Large intestine (tissue), 12 donors: Measurements from ENCODE around the gene EDNRB. TPM values are rescaled to one million over a fixed set of nuclear protein-coding genes. Genes with fewer than 3 reads are reported as not detected.
A peak's percentile ranks its signal among the peaks of the same experiment; 100 is the strongest.
"Not testable (repeated sequence)": the region's sequence is repeated elsewhere in the genome, so short reads cannot be mapped to it uniquely, and the experiment has no call there.

Experiments
- DNase-seq, 2 donors: peaks; one replicate each; pipeline versions ENCODE4 v3.0.0 to v3.0.0-alpha.2; 2013
- H3K27ac ChIP-seq: one replicate; pipeline ENCODE4 v1.5.1; 2013; ENCODE audit warnings: low read length
- H3K27me3 ChIP-seq: 2 replicates; pipeline ENCODE4 v1.6.1; 2013; ENCODE audit warnings: low read length; ENCODE audit not compliant: control insufficient read depth, insufficient read depth
- H3K36me3 ChIP-seq: 2 replicates; pipeline ENCODE4 v1.6.1; 2013; ENCODE audit warnings: low read length; ENCODE audit not compliant: control insufficient read depth, insufficient read depth
- H3K4me1 ChIP-seq: one replicate; pipeline ENCODE4 v1.6.1; 2013; ENCODE audit warnings: low read length; ENCODE audit not compliant: control insufficient read depth, insufficient read depth
- H3K4me3 ChIP-seq: one replicate; pipeline ENCODE4 v1.5.1; 2013; ENCODE audit warnings: low read length
- H3K9me3 ChIP-seq: one replicate; pipeline ENCODE4 v1.6.1; 2013; ENCODE audit warnings: mild to moderate bottlenecking, low read depth, low read length, moderate library complexity; ENCODE audit not compliant: control insufficient read depth
- WGBS: methylation state at CpG from one replicate; pipeline ENCODE4 v1.1.5; 2013; ENCODE audit warnings: low lambda C conversion rate; ENCODE audit not compliant: insufficient coverage; 5-methylcytosine and 5-hydroxymethylcytosine counted together
- long read RNA-seq, 11 donors: transcript quantifications; one replicate each; lab custom pipeline, GENCODE V29; 2026
- polyA plus RNA-seq: library from polyadenylated mRNA; unstranded; fragments of 120-200 nt; gene quantifications from one replicate; pipeline ENCODE4 v1.2.1, GENCODE V29; 2013

Gene EDNRB
- polyA plus RNA-seq = 82.1 TPM
- long read RNA-seq, donor 1, full-length matches to known transcripts = 38 of 45 reads
- long read RNA-seq, donor 1, partial matches to known transcripts = 7 of 45 reads
- long read RNA-seq, donor 1, other reads (novel, unspliced or antisense) = 0 of 45 reads
- long read RNA-seq, donor 2, full-length matches to known transcripts = 100 of 100 reads
- long read RNA-seq, donor 2, partial matches to known transcripts = 0 of 100 reads
- long read RNA-seq, donor 2, other reads (novel, unspliced or antisense) = 0 of 100 reads
- long read RNA-seq, donor 3 = 0 reads
- long read RNA-seq, donor 4, full-length matches to known transcripts = 17 of 17 reads
- long read RNA-seq, donor 4, partial matches to known transcripts = 0 of 17 reads
- long read RNA-seq, donor 4, other reads (novel, unspliced or antisense) = 0 of 17 reads
- long read RNA-seq, donor 5, full-length matches to known transcripts = 54 of 61 reads
- long read RNA-seq, donor 5, partial matches to known transcripts = 7 of 61 reads
- long read RNA-seq, donor 5, other reads (novel, unspliced or antisense) = 0 of 61 reads
- long read RNA-seq, donor 6, full-length matches to known transcripts = 42 of 42 reads
- long read RNA-seq, donor 6, partial matches to known transcripts = 0 of 42 reads
- long read RNA-seq, donor 6, other reads (novel, unspliced or antisense) = 0 of 42 reads
- long read RNA-seq, donor 7, full-length matches to known transcripts = 14 of 14 reads
- long read RNA-seq, donor 7, partial matches to known transcripts = 0 of 14 reads
- long read RNA-seq, donor 7, other reads (novel, unspliced or antisense) = 0 of 14 reads
- long read RNA-seq, donor 8, full-length matches to known transcripts = 55 of 55 reads
- long read RNA-seq, donor 8, partial matches to known transcripts = 0 of 55 reads
- long read RNA-seq, donor 8, other reads (novel, unspliced or antisense) = 0 of 55 reads
- long read RNA-seq, donor 9, full-length matches to known transcripts = 66 of 66 reads
- long read RNA-seq, donor 9, partial matches to known transcripts = 0 of 66 reads
- long read RNA-seq, donor 9, other reads (novel, unspliced or antisense) = 0 of 66 reads
- long read RNA-seq, donor 10, full-length matches to known transcripts = 70 of 70 reads
- long read RNA-seq, donor 10, partial matches to known transcripts = 0 of 70 reads
- long read RNA-seq, donor 10, other reads (novel, unspliced or antisense) = 0 of 70 reads
- long read RNA-seq, donor 11, full-length matches to known transcripts = 51 of 51 reads
- long read RNA-seq, donor 11, partial matches to known transcripts = 0 of 51 reads
- long read RNA-seq, donor 11, other reads (novel, unspliced or antisense) = 0 of 51 reads

DNA sequence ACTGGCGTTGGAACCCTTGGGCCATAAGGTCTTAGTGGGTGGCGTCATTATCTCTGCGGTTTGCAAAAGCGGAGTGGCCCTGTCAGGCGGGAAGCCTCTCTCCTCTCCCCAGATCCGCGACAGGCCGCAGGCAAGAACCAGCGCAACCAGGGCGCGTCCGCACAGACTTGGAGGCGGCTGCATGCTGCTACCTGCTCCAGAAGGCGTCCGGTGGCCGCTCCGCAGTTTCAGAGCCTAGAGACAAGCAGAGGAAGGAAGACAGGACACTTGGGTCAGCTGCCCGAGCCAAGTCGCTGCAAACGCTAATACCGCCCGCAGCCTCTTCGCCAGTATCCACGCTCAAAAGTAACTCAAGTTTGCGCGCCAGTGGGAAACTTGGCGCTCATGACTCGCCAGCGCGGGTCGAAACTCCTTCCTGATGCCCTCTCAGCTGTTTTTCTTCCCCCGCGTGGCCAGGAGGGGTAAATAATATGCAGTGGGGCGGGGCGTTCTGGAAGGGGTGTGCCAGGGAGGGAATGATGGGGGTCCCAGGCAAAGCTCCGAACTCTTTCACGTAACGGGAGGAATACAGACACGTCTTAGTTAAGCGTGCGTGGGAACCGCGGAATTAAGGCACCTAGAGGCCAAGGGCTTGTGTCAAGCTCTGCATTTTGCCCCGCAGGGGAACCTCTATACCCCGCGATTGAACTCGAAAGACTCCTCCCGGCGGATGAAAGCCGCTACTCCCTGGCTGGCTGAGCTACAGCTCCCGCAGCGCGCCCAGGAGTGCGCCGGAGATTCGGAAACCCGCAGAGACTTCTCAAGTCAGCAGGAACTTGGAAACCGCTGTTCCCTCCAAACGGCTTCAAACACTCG is at the start of gene EDNRB:
EDNRB (minus strand) TSS at position 441 of the 855 bp plus-strand sequence; CDS start at position 183, 258 bp downstream.
- peak within 1 kb of the TSS; percentile 84 for H3K27ac ChIP-seq
- WGBS = no CpG with 5 or more reads among the region's 60 CpGs

GRCh38 chr13:77966671-77967070 is 48.0 kb upstream of the EDNRB start:
- Histone ChIP-seq H3K36me3 (no peaks in the 10 kb centered on the region), H3K9me3 (no peaks in the 10 kb centered on the region), H3K4me1 (no peaks in the 10 kb centered on the region), H3K4me3 (no peak overlapping the region), H3K27ac (no peak overlapping the region), H3K27me3 (no peaks in the 10 kb centered on the region)
- WGBS = 86% methylated on average over 1 of the region's 2 CpGs
- no peak for DNase-seq

More for the DNA sequence above, at the start of gene EDNRB:
- peak within 1 kb of the TSS; percentile 87 for H3K4me3 ChIP-seq
- peaks cover 4% of the 10 kb centered on the region for H3K27me3 ChIP-seq
- H3K9me3 ChIP-seq = no peaks in the 10 kb centered on the region
- H3K36me3 ChIP-seq = no peaks in the 10 kb centered on the region
- peaks cover 3% of the 10 kb centered on the region for H3K4me1 ChIP-seq
- DNase-seq = peak in 1 of 2 donors; percentile 72

- Histone ChIP-seq H3K27me3 (peaks cover 3% of the 10 kb centered on the region), H3K36me3 (no peaks in the 10 kb centered on the region), H3K9me3 (no peaks in the 10 kb centered on the region), H3K4me1 (no peaks in the 10 kb centered on the region), H3K27ac (no peak overlapping the region), H3K4me3 (no peak overlapping the region)
- no peak for DNase-seq
- no CpG with 5 or more reads among the region's 1 CpG for WGBS
These were observed 34.1 kb upstream of the EDNRB start for GRCh38 chr13:77952737-77953136.

- Histone ChIP-seq H3K4me1 (no peaks in the 10 kb centered on the region), H3K27ac (no peak overlapping the region), H3K4me3 (no peak overlapping the region), H3K36me3 (no peaks in the 10 kb centered on the region), H3K27me3 (peaks cover 3% of the 10 kb centered on the region), H3K9me3 (no peaks in the 10 kb centered on the region)
- DNase-seq = no peak
These were observed 33.6 kb upstream of the EDNRB start for GRCh38 chr13:77952276-77952675.

GRCh38 chr13:77946522-77946921 is 27.9 kb upstream of the EDNRB start:
- Histone ChIP-seq H3K9me3 (no peaks in the 10 kb centered on the region), H3K4me3 (no peak overlapping the region), H3K27ac (no peak overlapping the region), H3K27me3 (peaks cover 3% of the 10 kb centered on the region), H3K4me1 (no peaks in the 10 kb centered on the region), H3K36me3 (no peaks in the 10 kb centered on the region)
- WGBS = no CpG with 5 or more reads among the region's 1 CpG
- no peak for DNase-seq

DNA sequence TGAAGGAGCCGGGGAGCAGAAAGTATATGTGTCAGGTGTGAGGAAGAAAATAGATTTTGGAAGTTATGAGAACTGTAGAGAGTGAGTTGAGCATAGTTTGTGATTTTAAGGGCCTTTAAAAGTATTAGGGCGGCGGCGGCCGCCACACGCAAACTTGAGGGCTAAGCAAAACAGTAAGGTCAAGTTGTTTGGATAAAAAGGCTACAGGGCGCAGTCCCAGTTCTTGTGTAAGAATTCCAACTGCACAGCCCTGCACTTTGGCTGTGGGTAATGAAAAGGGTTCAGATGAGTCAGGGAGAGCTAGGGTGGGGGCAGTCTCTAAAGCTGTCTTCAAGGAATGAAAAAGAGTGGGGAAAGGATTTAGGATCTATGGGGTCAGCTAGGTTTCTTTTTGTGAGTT is 16.4 kb upstream of the EDNRB start:
- no CpG with 5 or more reads among the region's 7 CpGs for WGBS
- DNase-seq, H3K27me3 ChIP-seq, H3K27ac ChIP-seq, H3K4me1 ChIP-seq, H3K36me3 ChIP-seq, H3K9me3 ChIP-seq, H3K4me3 ChIP-seq: not testable (repeated sequence)

GRCh38 chr13:77930430-77930829 is 11.8 kb upstream of the EDNRB start:
- peak in 1 of 2 donors; percentile 6 for DNase-seq
- Histone ChIP-seq H3K27ac (no peak overlapping the region), H3K4me1 (no peaks in the 10 kb centered on the region), H3K4me3 (no peak overlapping the region), H3K36me3 (no peaks in the 10 kb centered on the region), H3K9me3 (no peaks in the 10 kb centered on the region), H3K27me3 (no peaks in the 10 kb centered on the region)

DNA sequence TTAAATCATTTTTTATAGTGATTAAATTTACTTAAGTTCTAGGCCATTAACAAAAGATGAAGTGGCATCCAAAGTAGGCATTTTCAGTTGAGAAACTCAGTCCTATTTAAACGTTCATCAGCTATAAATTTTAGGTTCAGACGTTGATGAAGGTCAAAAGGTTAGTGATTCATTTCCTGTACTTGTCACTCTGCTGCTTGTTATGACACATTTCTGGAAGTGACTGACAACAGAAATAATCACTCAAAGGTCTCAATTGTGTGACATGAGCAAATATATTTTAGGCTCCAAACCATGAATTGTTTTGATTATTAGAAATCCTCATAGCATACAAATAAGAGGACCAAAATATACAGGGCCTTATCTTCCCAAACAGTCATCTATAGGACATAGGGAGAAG is 10.3 kb upstream of the EDNRB start:
- no peak for DNase-seq
- Histone ChIP-seq H3K4me3 (no peak overlapping the region), H3K27ac (no peak overlapping the region), H3K9me3 (no peaks in the 10 kb centered on the region), H3K27me3 (no peaks in the 10 kb centered on the region), H3K36me3 (no peaks in the 10 kb centered on the region), H3K4me1 (no peaks in the 10 kb centered on the region)
- no CpG with 5 or more reads among the region's 2 CpGs for WGBS

GRCh38 chr13:77925616-77926015 is 7.0 kb upstream of the EDNRB start:
- H3K9me3 ChIP-seq = no peaks in the 10 kb centered on the region
- no peaks in the 10 kb centered on the region for H3K27me3 ChIP-seq
- no peaks in the 10 kb centered on the region for H3K36me3 ChIP-seq
- WGBS = no CpG with 5 or more reads among the region's 14 CpGs
- no peak for DNase-seq
- no peak overlapping the region for H3K4me3 ChIP-seq
- no peak overlapping the region for H3K27ac ChIP-seq
- no peaks in the 10 kb centered on the region for H3K4me1 ChIP-seq
